Renal cortical epithelial cell (primary cell): ENCODE measurements around the gene IFNK. TPM values are rescaled to one million over a fixed set of nuclear protein-coding genes. Genes with fewer than 3 reads are reported as not detected.

Experiments
- DNase-seq: peaks from one replicate; pipeline ENCODE4 v3.0.0-alpha.2; 2011; ENCODE audit warnings: low read depth
- total RNA-seq: library from RNA; depleted of rRNA; stranded (reverse); fragments of >200 nt; gene quantifications from 2 replicates; pipeline ENCODE4 v1.2.3, GENCODE V29; 2014

Gene IFNK
- total RNA-seq, 1 donor from 2014 or later, result not detected

GRCh38 chr9:27511771-27512170 lies 12.3 kb upstream of the IFNK start:
- no peak for DNase-seq

GRCh38 chr9:27514551-27514950 lies 9.5 kb upstream of the IFNK start:
- DNase-seq, result no peak

GRCh38 chr9:27518006-27518405 lies 6.1 kb upstream of the IFNK start:
- DNase-seq, result no peak

- no peak for DNase-seq
These were observed 5.3 kb upstream of the IFNK start for GRCh38 chr9:27518809-27519208.

- no peak for DNase-seq
These were observed 4.3 kb upstream of the IFNK start for GRCh38 chr9:27519466-27520465.

- no peak for DNase-seq
These were observed 3.1 kb upstream of the IFNK start for GRCh38 chr9:27520986-27521385.

GRCh38 chr9:27523141-27523540 lies 949 bp upstream of the IFNK start:
- no peak for DNase-seq

- DNase-seq, result no peak
These were observed 3.6 kb downstream of the IFNK start for GRCh38 chr9:27527702-27528075.

- peak; percentile 55 for DNase-seq
These were observed 4.2 kb downstream of the IFNK start for GRCh38 chr9:27528076-27528885.

GRCh38 chr9:27528886-27529315 lies 4.8 kb downstream of the IFNK start:
- no peak for DNase-seq

GRCh38 chr9:27529316-27530278 lies 5.5 kb downstream of the IFNK start, which contains the start of gene MOB3B:
TSS of gene MOB3B (minus strand) at chr9:27529814. CDS start at chr9:27455550, 74,264 bp downstream.
- no peak for DNase-seq

GRCh38 chr9:27530915-27531755 lies 7.0 kb downstream of the IFNK start:
- no peak for DNase-seq

GRCh38 chr9:27532046-27532445 lies 8.0 kb downstream of the IFNK start:
- no peak for DNase-seq

- DNase-seq, result no peak
These were observed 9.2 kb downstream of the IFNK start for GRCh38 chr9:27533311-27533710.

- no peak for DNase-seq
These were observed 10.0 kb downstream of the IFNK start for GRCh38 chr9:27534131-27534530.

GRCh38 chr9:27534658-27535209 lies 10.6 kb downstream of the IFNK start:
- no peak for DNase-seq

- DNase-seq, result no peak
These were observed 11.6 kb downstream of the IFNK start for GRCh38 chr9:27535701-27536118.

GRCh38 chr9:27536168-27536567 lies 12.1 kb downstream of the IFNK start:
- DNase-seq, result no peak

GRCh38 chr9:27537027-27537435 lies 12.9 kb downstream of the IFNK start:
- DNase-seq, result peak; percentile 81

- DNase-seq, result no peak
These were observed 13.7 kb downstream of the IFNK start for GRCh38 chr9:27537756-27538155.
